GM23248 (cell line): Measurements from ENCODE around the gene EIF2S1.

Experiments used
- EZH2 ChIP-seq: fragments of 200-600 bp; sonication (generic); IDR thresholded peaks from 2 replicates; pipeline ENCODE4 v1.6.1; 2018; ENCODE audit warnings: antibody characterized with exemption, mild to moderate bottlenecking; ENCODE audit not compliant: insufficient read depth, poor library complexity, severe bottlenecking
- EZH2phosphoT487 ChIP-seq: fragments of 200-600 bp; sonication (generic); IDR thresholded peaks from 2 replicates; pipeline ENCODE4 v1.6.1; 2018; ENCODE audit warnings: antibody characterized with exemption, moderate library complexity, mild to moderate bottlenecking, low read depth; ENCODE audit not compliant: insufficient read depth

GRCh38 chr14:67411370-67411769 is 51.2 kb downstream of the EIF2S1 start:
- no peak for TF ChIP-seq EZH2phosphoT487
- TF ChIP-seq EZH2 = no peak
